K562 (cell line): Measurements from ENCODE around the gene AXIN2. TPM values are rescaled to one million over a fixed set of nuclear protein-coding genes. Genes with fewer than 3 reads are reported as not detected.

Experiments used
- ATAC-seq: fragments of 200-7000 bp; cut with Tn5 transposase; 3 replicates; pipeline ENCODE4 v1.9.1; 2020; ENCODE audit warnings: moderate library complexity
- BruUV-seq: library from RNA; stranded (reverse); fragments of 400-500 nt; replicated peaks from 2 replicates; lab custom pipeline; 2021; lab: Mats Ljungman, UMichigan
- CTCF ChIA-PET: fragments of 300-600 bp; formaldehyde crosslinking; extraction: SDS; loops from one replicate; lab custom pipeline; 2021; ENCODE audit warnings: low intra/inter-chr PET ratio; lab: Yijun Ruan, JAX
- POLR2A ChIA-PET: fragments of 300-600, 350-650 bp; sonication (Branson Sonifier 250); formaldehyde crosslinking; extraction: SDS; loops from one replicate; lab custom pipeline; 2021; ENCODE audit warnings: antibody characterized with exemption, inconsistent platforms; lab: Yijun Ruan, JAX
- DNase-seq, 4 experiments: peaks; one replicate each; pipeline versions ENCODE4 v3.0.0 to v3.0.0-alpha.2; 2011 to 2018; ENCODE audit warnings: low spot score in 3 of 4, mixed read lengths in 3 of 4; ENCODE audit errors: extremely low read depth in 1 of 4
- FAIRE-seq: peaks from 2 replicates; lab custom pipeline; 2011; peaks lifted over from hg19 to GRCh38; lab: Jason Lieb, UNC
- H2AFZ ChIP-seq: 2 replicates; pipeline ENCODE4 v1.6.0; 2011; ENCODE audit warnings: low read depth, low read length, control low read depth, inconsistent platforms
- H3K27ac ChIP-seq: fragments of 200-600 bp; 3 replicates; pipeline ENCODE4 v1.8.0; 2011; ENCODE audit warnings: low read depth, mild to moderate bottlenecking, control low read depth, inconsistent platforms, low read length, moderate library complexity, mixed read lengths; ENCODE audit errors: extremely low read depth
- H3K27me3 ChIP-seq, 2 experiments: fragments of 300-600 bp in 1 of 2; 2 replicates in 1 of 2; 3 replicates in 1 of 2; pipeline versions ENCODE4 v1.6.0 to v1.8.0; 2011; ENCODE audit warnings: inconsistent platforms in 2 of 2, low read length in 2 of 2, mild to moderate bottlenecking in 1 of 2, mixed read lengths in 1 of 2, moderate library complexity in 1 of 2; ENCODE audit not compliant: control insufficient read depth in 2 of 2, insufficient read depth in 2 of 2
- H3K36me3 ChIP-seq: fragments of 300-600 bp; 3 replicates; pipeline ENCODE4 v1.8.0; 2011; ENCODE audit warnings: mild to moderate bottlenecking, low read length, inconsistent platforms; ENCODE audit not compliant: control insufficient read depth, insufficient read depth
- H3K4me1 ChIP-seq, 2 experiments: fragments of 200-600 bp in 1 of 2; replicated peaks in 1 of 2; 2 replicates in 1 of 2; 3 replicates in 1 of 2; pipeline versions ENCODE4 v1.5.1 to v1.8.0; 2011; ENCODE audit warnings: inconsistent platforms in 2 of 2, low read length in 2 of 2, mild to moderate bottlenecking in 1 of 2, mixed read lengths in 1 of 2, moderate library complexity in 1 of 2; ENCODE audit not compliant: control insufficient read depth in 2 of 2, insufficient read depth in 2 of 2
- H3K4me2 ChIP-seq: 2 replicates; pipeline ENCODE4 v1.6.1; 2011; ENCODE audit warnings: low read length, control low read depth, inconsistent platforms, mixed read lengths; ENCODE audit not compliant: insufficient read depth
- H3K4me3 ChIP-seq: fragments of 200-600 bp; sonication (generic), shearing (Covaris generic); 2 replicates; pipeline ENCODE4 v1.5.1; 2016; ENCODE audit warnings: control low read depth, inconsistent platforms
- H3K79me2 ChIP-seq: fragments of 200-600 bp; 3 replicates; pipeline ENCODE4 v1.8.0; 2011; ENCODE audit warnings: low read length, inconsistent platforms; ENCODE audit not compliant: control insufficient read depth, insufficient read depth
- H3K9ac ChIP-seq, 2 experiments: 2 replicates each; pipeline versions ENCODE4 v1.6.0 to v1.6.1; 2011; ENCODE audit warnings: low read depth in 2 of 2, low read length in 2 of 2, control low read depth in 1 of 2, inconsistent platforms in 1 of 2, mild to moderate bottlenecking in 1 of 2, mixed read lengths in 1 of 2; ENCODE audit not compliant: insufficient read depth in 1 of 2
- H3K9me1 ChIP-seq: one replicate; pipeline ENCODE4 v1.6.0; 2011; ENCODE audit warnings: inconsistent platforms, mild to moderate bottlenecking, low read length, moderate library complexity; ENCODE audit not compliant: control insufficient read depth, insufficient read depth
- H3K9me3 ChIP-seq: replicated peaks from 2 replicates; pipeline ENCODE4 v1.5.1; 2011; ENCODE audit warnings: low read depth, low read length, inconsistent platforms; ENCODE audit not compliant: control insufficient read depth, insufficient read depth
- H4K20me1 ChIP-seq: replicated peaks from 2 replicates; pipeline ENCODE4 v1.6.1; 2011; ENCODE audit warnings: low read length, inconsistent platforms, mixed read lengths; ENCODE audit not compliant: control insufficient read depth, insufficient read depth
- MAZ ChIP-seq, 2 experiments: fragments of 450-650 bp in 1 of 2; sonication (generic) in 1 of 2; formaldehyde crosslinking; IDR thresholded peaks in 1 of 2; conservative IDR thresholded peaks in 1 of 2; 2 replicates each; pipeline versions ENCODE4 v1.4.0 to v1.5.0; 2020; ENCODE audit warnings: mild to moderate bottlenecking in 1 of 2, missing genetic modification reagents in 1 of 2
- ZFP91 ChIP-seq: sonication (generic); formaldehyde crosslinking; IDR thresholded peaks from 2 replicates; pipeline ENCODE4 v1.8.0; 2022; ENCODE audit warnings: mild to moderate bottlenecking, missing genetic modification reagents
- ZNF316 ChIP-seq: fragments of 450-650 bp; IDR thresholded peaks from 2 replicates; pipeline ENCODE4 v1.6.1; 2016
- WGBS: fragments of 100-300 bp; shearing (Covaris generic); methylation state at CpG from one replicate; pipeline ENCODE4 v1.1.6; 2016; ENCODE audit warnings: low coverage, mixed read lengths; ENCODE audit not compliant: insufficient coverage; ENCODE audit errors: missing lambda C conversion rate; 5-methylcytosine and 5-hydroxymethylcytosine counted together
- in situ Hi-C: fragments of 300-500 bp; cut with MboI; formaldehyde crosslinking; loops from 4 replicates; pipeline ENCODE4 v1.15.0; 2018; ENCODE audit warnings: inconsistent platforms, mixed read lengths
- intact Hi-C: fragments of 100-400 bp; cut with micrococcal nuclease; formaldehyde crosslinking; loops from 2 replicates; pipeline ENCODE4 v1.14.2; 2022
- polyA plus RNA-seq, 8 experiments: library from polyadenylated mRNA; depleted of rRNA in 4 of 8; stranded (reverse) in 5 of 8; unstranded in 3 of 8; fragments of >200 nt; fragmentation: Nextera tagmentation in 2 of 8; fragmentation: Illumina TruSeq in 1 of 8; extraction: Ambion mirVana in 2 of 8; extraction: Trizol in 1 of 8; gene quantifications; 2 replicates each; pipeline versions ENCODE4 v1.2.1 to v1.2.3, GENCODE V29; 2011 to 2014; ENCODE audit warnings: inconsistent platforms in 1 of 8, missing spikeins in 1 of 8
- total RNA-seq, 7 experiments: library from RNA; depleted of rRNA in 6 of 7; stranded (reverse); fragments of >200 nt in 6 of 7; fragmentation: Illumina TruSeq in 2 of 7; extraction: Trizol in 2 of 7; gene quantifications; 2 replicates each; pipeline versions ENCODE4 v1.2.1 to v1.2.3, GENCODE V29; 2011 to 2021; ENCODE audit warnings: low replicate concordance in 1 of 7

AXIN2 gene
- total and polyA plus RNA-seq, 9 of the 15 experiments (the other 6 are each of a cell fraction or from before 2014, with no cell fraction given): 0.21 to 3.3 (median 1.2) TPM

GRCh38 chr17:65553646-65554552 lies 7.5 kb downstream of the AXIN2 start (continued):
- no peak for TF ChIP-seq MAZ (CRISPR knock-in tag; conservative IDR thresholded peaks at IDR 0.05 in 1 of 2, IDR thresholded peaks at IDR 0.05 in 1 of 2)

- no TSS peak for BruUV-seq
- Histone ChIP-seq H3K36me3 (no peaks in the 10 kb centered on the region), H3K27me3 (no peaks in the 10 kb centered on the region; a peak in 1 of 5 replicates), H3K27ac (no peak overlapping the region), H3K4me3 (no peak overlapping the region), H3K4me2 (no peak overlapping the region), H3K79me2 (no peaks in the 10 kb centered on the region), H2AFZ (no peak overlapping the region), H3K9me1 (peaks cover 5% of the 10 kb centered on the region), H3K9me3 (no peaks in the 10 kb centered on the region), H4K20me1 (0 out of 2 replicates have a peak, but pooled peaks cover 5% of the 10 kb centered on the region), H3K9ac (no peak overlapping the region), H3K4me1 (no peaks in the 10 kb centered on the region; a peak in 2 of 5 replicates)
- in situ Hi-C loops: no loop called here
- CTCF ChIA-PET: no interaction called here
- POLR2A ChIA-PET: no interaction called here
- FAIRE-seq (no peak), DNase-seq (no peak), ATAC-seq (no peak)
- 16% methylated on average over 6 of the region's 6 CpGs for WGBS
- intact Hi-C loops: no loop called here
- no peak for TF ChIP-seq ZFP91 (CRISPR knock-in tag)
- peak; percentile 42 for TF ChIP-seq ZNF316
Observed at GRCh38 chr17:65553009-65553645, 8.3 kb downstream of the AXIN2 start.
